ENCODE measurements around the gene EPS8L2. TPM values are rescaled to one million over a fixed set of nuclear protein-coding genes. Genes with fewer than 3 reads are reported as not detected.

The EPS8L2 gene
- total and polyA plus RNA-seq, 2 donors (not counting 1 experiment from before 2014, with no cell fraction given), result 13.9 to 22.7 TPM

DNA sequence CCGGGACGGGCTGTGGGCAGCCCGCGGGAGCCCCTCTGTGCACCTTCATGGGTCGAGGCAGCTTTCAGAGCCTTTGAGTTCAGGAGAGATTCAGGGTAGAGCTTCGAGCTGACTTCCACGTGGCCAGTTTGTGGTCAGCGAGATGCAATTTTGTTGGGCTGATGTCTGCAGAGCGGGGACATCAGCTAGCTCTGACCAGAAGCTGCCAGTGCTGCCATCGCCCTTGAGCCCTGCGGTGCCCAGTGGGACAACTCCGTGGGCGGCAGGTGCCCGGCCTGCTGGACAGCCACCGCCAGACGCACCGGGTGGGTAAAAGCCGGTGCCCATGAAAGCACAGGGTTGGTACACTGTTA, 42.0 kb downstream of the EPS8L2 start:
- ATAC-seq (ENCODE audit: low read depth), result no peak
- no peaks in the 10 kb centered on the region for H3K9me3 ChIP-seq (ENCODE audit: control extremely low read depth in 1 of 3, control insufficient read depth in 2 of 3, insufficient read depth in 1 of 3, low read length in 2 of 3)
- DNase-seq, result peak; percentile 39
- peaks cover 16% of the 10 kb centered on the region for H3K4me1 Mint-ChIP-seq
- H3K9ac ChIP-seq (ENCODE audit: low read length), result peak overlapping the region; percentile 73
- peaks cover 17 to 27% of the 10 kb centered on the region in 2 donors for H3K4me1 ChIP-seq (ENCODE audit: control insufficient read depth in 2 of 2, insufficient read depth in 2 of 2, low read length in 2 of 2)
- peaks cover 46% of the 10 kb centered on the region for H4K20me1 ChIP-seq (ENCODE audit: control insufficient read depth, insufficient read depth, low read length, poor library complexity, severe bottlenecking)
- H3K27ac Mint-ChIP-seq, result peak overlapping the region; percentile 83
- H3K27me3 ChIP-seq (replicated peaks in 1 of 4; ENCODE audit: control extremely low read depth in 1 of 4, control insufficient read depth in 3 of 4, insufficient read depth in 4 of 4, low read length in 3 of 4), result no peaks in the 10 kb centered on the region
- peak overlapping the region; percentile 85 for H2AFZ ChIP-seq (ENCODE audit: insufficient read depth, low read depth, low read length, poor library complexity, severe bottlenecking)
- TF ChIP-seq, protein P1, sequence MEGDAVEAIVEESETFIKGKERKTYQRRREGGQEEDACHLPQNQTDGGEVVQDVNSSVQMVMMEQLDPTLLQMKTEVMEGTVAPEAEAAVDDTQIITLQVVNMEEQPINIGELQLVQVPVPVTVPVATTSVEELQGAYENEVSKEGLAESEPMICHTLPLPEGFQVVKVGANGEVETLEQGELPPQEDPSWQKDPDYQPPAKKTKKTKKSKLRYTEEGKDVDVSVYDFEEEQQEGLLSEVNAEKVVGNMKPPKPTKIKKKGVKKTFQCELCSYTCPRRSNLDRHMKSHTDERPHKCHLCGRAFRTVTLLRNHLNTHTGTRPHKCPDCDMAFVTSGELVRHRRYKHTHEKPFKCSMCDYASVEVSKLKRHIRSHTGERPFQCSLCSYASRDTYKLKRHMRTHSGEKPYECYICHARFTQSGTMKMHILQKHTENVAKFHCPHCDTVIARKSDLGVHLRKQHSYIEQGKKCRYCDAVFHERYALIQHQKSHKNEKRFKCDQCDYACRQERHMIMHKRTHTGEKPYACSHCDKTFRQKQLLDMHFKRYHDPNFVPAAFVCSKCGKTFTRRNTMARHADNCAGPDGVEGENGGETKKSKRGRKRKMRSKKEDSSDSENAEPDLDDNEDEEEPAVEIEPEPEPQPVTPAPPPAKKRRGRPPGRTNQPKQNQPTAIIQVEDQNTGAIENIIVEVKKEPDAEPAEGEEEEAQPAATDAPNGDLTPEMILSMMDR (IDR thresholded peaks at IDR 0.05), result no peak
- TF ChIP-seq EZH2 (IDR thresholded peaks at IDR 0.05; ENCODE audit: borderline replicate concordance, insufficient read depth, low read depth, low read length, poor library complexity, severe bottlenecking), result no peak
- no peaks in the 10 kb centered on the region for H3K9me3 Mint-ChIP-seq (ENCODE audit: insufficient read depth)
- intact Hi-C loops (cut with micrococcal nuclease), result loop anchor here (5.0 kb wide), 1 partner anchor 186 kb away; the partner anchor contains the start of genes LMNTD2 and RASSF7
- H3K36me3 ChIP-seq (replicated peaks in 1 of 2; ENCODE audit: control extremely low read depth in 1 of 2, control insufficient read depth in 1 of 2, extremely low read depth in 1 of 2, insufficient read depth in 2 of 2, low read length in 1 of 2), result no peaks in the 10 kb centered on the region
- peak overlapping the region; percentile 88 for H3K4me3 Mint-ChIP-seq
- peak overlapping the region; percentile 97 for H3K4me2 ChIP-seq (replicated peaks; ENCODE audit: low read depth, low read length, poor library complexity, severe bottlenecking)
- no peaks in the 10 kb centered on the region for H3K27me3 Mint-ChIP-seq
- CTCF ChIA-PET, result interaction anchor here (0.8 to 1.9 kb wide), 9 partner anchors 16 to 193 kb away, joined by 3 to 13 read pairs (median 4); partner anchors contain the start of genes DEAF1 and TMEM80
- under 1% methylated on average over 18 of the region's 18 CpGs for WGBS (ENCODE audit: insufficient coverage)
- peaks cover 50% of the 10 kb centered on the region for H3K79me2 ChIP-seq (ENCODE audit: control insufficient read depth, insufficient read depth, low read length)
- peak overlapping the region; percentile 31 to 77 for H3K27ac ChIP-seq (ENCODE audit: low read length in 2 of 2)
- peak overlapping the region; percentile 54 to 88 (median 73) for H3K4me3 ChIP-seq (ENCODE audit: control extremely low read depth in 1 of 5, extremely low read depth in 1 of 5, insufficient read depth in 1 of 5, low read depth in 2 of 5, low read length in 4 of 5)
- POLR2A ChIA-PET, result interaction anchor here (1.4 kb wide), 1 partner anchor 53 kb away, joined by 4 read pairs; the partner anchor contains the start of genes DEAF1 and TMEM80

DNA sequence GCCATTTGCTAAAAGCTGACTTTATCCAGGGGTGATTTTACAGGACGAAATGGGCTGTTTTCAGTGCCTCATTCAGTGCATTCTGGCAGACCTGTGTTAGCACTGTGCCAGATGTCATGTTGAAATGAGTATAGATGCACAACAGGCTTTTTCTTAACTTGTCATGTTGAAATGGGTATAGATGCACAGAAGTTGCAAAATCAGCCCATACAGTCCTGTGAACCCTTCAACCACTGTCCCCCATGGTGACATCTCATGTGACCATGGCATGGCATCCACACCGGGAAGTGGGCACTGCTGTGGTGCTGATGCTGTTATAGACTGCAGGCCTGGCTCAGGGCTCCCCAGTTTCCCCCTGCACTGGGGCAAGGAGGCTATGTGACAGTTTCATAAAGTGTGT, 43.7 kb downstream of the EPS8L2 start:
- no peak for ATAC-seq (ENCODE audit: low read depth)
- Mint-ChIP-seq H3K27me3 (no peaks in the 10 kb centered on the region), H3K4me3 (peak overlapping the region; percentile 49), H3K4me1 (peaks cover 16% of the 10 kb centered on the region), H3K9me3 (ENCODE audit: insufficient read depth) (no peaks in the 10 kb centered on the region), H3K27ac (peak overlapping the region; percentile 20)
- H3K27me3 ChIP-seq (replicated peaks in 1 of 4; ENCODE audit: control extremely low read depth in 1 of 4, control insufficient read depth in 3 of 4, insufficient read depth in 4 of 4, low read length in 3 of 4), result no peaks in the 10 kb centered on the region
- 38% methylated on average over 2 of the region's 2 CpGs for WGBS (ENCODE audit: insufficient coverage)
- H3K4me1 ChIP-seq (ENCODE audit: control insufficient read depth in 2 of 2, insufficient read depth in 2 of 2, low read length in 2 of 2), result peaks cover 17 to 27% of the 10 kb centered on the region in 2 donors
- no peak overlapping the region for H3K9ac ChIP-seq (ENCODE audit: low read length)
- TF ChIP-seq EZH2 (IDR thresholded peaks at IDR 0.05; ENCODE audit: borderline replicate concordance, insufficient read depth, low read depth, low read length, poor library complexity, severe bottlenecking), result no peak
- no peaks in the 10 kb centered on the region for H3K36me3 ChIP-seq (replicated peaks in 1 of 2; ENCODE audit: control extremely low read depth in 1 of 2, control insufficient read depth in 1 of 2, extremely low read depth in 1 of 2, insufficient read depth in 2 of 2, low read length in 1 of 2)
- ChIA-PET POLR2A (interaction anchor here (0.6 kb wide), 1 partner anchor 28 kb away, joined by 9 read pairs; no protein-coding TSS in a partner anchor), CTCF (interaction anchor here (0.7 to 2.5 kb wide), 3 partner anchors 14 to 44 kb away, joined by 3 to 9 read pairs (median 9); no protein-coding TSS in a partner anchor)
- intact Hi-C loops (cut with micrococcal nuclease), result loop anchor here (5.0 kb wide), 1 partner anchor 187 kb away; the partner anchor contains the start of genes LMNTD2 and RASSF7
- H3K27ac ChIP-seq (ENCODE audit: low read length in 2 of 2), result no peak overlapping the region
- H4K20me1 ChIP-seq (ENCODE audit: control insufficient read depth, insufficient read depth, low read length, poor library complexity, severe bottlenecking), result peaks cover 46% of the 10 kb centered on the region
- no peak overlapping the region for H3K4me2 ChIP-seq (replicated peaks; ENCODE audit: low read depth, low read length, poor library complexity, severe bottlenecking)
- no peak overlapping the region for H2AFZ ChIP-seq (ENCODE audit: insufficient read depth, low read depth, low read length, poor library complexity, severe bottlenecking)
- peak overlapping the region in 1 of 5 experiments; percentile 67 for H3K4me3 ChIP-seq (ENCODE audit: control extremely low read depth in 1 of 5, extremely low read depth in 1 of 5, insufficient read depth in 1 of 5, low read depth in 2 of 5, low read length in 4 of 5)
- H3K79me2 ChIP-seq (ENCODE audit: control insufficient read depth, insufficient read depth, low read length), result peaks cover 66% of the 10 kb centered on the region
- DNase-seq, result no peak
- H3K9me3 ChIP-seq (ENCODE audit: control extremely low read depth in 1 of 3, control insufficient read depth in 2 of 3, insufficient read depth in 1 of 3, low read length in 2 of 3), result no peaks in the 10 kb centered on the region
